Measurements from ENCODE around the gene ELF5. TPM values are rescaled to one million over a fixed set of nuclear protein-coding genes. Genes with fewer than 3 reads are reported as not detected.

ELF5 gene
- polyA plus RNA-seq, 6 donors from 2014 or later = not detected

DNA sequence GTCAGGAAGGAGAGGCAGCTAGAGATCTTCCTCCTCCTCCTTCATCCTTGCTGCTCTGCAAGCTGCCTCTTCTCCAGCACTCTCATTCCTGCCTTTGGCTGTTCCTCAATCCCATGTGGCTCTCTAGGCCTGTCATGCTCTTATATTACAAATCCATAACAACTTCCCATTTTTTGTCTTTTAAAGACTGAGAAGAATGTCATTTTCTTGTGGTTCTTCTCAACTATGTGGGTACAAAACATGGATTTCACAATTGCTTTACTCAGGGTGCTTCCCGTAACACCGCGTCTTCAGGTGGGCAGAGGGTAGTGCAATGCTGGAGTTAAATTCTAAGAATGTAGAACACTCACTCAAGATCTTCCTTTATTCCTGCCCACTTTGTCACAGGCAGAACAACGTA is 81.6 kb downstream of the ELF5 start:
- H3K36me3 Mint-ChIP-seq = no peaks in the 10 kb centered on the region
- DNase-seq (no peak), ATAC-seq (ENCODE audit: low read depth in 2 of 2) (no peak)
- H3K4me3 Mint-ChIP-seq = no peak overlapping the region
- no peak overlapping the region for H3K27ac Mint-ChIP-seq
- H3K27me3 Mint-ChIP-seq = peaks cover 0 to 8% (median 7%) of the 10 kb centered on the region in 3 donors
- peaks cover 0 to 7% (median 0%) of the 10 kb centered on the region in 3 donors for H3K4me1 Mint-ChIP-seq
- H3K9me3 Mint-ChIP-seq = no peaks in the 10 kb centered on the region

Other genes with a start within 250 kb of the ELF5 start
- gene ABTB2, start 155.8 kb downstream of the ELF5 start, polyA plus RNA-seq (ENCODE audit: low read depth in 6 of 6) = under 1 TPM in 3 of 6 donors, not detected in 3; 0.05 to 0.34 (median 0.27) TPM
- gene CAT, start 74.9 kb downstream of the ELF5 start, polyA plus RNA-seq (ENCODE audit: low read depth in 6 of 6) = 100 to 1,000 TPM; 207 to 347 (median 234) TPM
- gene EHF, start 107.3 kb upstream of the ELF5 start, polyA plus RNA-seq (ENCODE audit: low read depth in 6 of 6) = not detected

Data from naive B cell (primary cell).